HG03354 (cell line): ENCODE measurements around the gene SAA1.
"Not testable (repeated sequence)": the region's sequence is repeated elsewhere in the genome, so short reads cannot be mapped to it uniquely, and the experiment has no call there.

ENCODE experiments used
- ATAC-seq: cut with Tn5 transposase; IDR thresholded peaks from one replicate; pipeline ENCODE4 v1.9.1; 2021; ENCODE audit warnings: mild to moderate bottlenecking; ENCODE audit not compliant: unreplicated experiment, poor library complexity, severe bottlenecking

Gene SAA1

DNA sequence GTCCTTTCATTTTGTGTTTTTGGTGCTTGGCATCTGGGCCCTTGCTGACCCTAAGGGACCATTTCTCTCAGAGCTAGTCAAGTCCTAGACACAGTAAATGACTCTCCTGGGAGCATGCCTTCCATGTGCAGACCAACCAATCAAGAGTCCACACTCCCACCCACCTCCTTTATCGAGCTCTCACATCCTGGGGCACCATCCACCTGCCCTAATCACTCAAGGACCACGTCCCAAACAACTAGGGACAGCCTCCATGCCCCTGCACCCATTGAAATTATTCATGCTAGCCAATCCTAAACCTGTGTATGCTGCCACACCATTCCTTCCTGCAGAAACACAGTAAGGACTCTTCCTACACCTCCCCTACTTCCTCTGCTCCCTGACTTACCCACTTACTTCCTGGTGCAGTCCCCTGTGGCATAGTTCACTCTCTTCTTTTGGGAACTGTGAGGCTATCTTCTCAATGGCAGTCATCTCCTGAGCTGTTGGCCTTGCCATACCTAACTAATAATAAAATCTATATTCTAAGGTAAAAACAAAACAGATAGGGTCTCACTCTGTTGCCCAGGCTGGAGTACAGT is 11.2 kb upstream of the SAA1 start:
- ATAC-seq: no peak

GRCh38 chr11:18259259-18259658 is 6.8 kb upstream of the SAA1 start:
- ATAC-seq: no peak

DNA sequence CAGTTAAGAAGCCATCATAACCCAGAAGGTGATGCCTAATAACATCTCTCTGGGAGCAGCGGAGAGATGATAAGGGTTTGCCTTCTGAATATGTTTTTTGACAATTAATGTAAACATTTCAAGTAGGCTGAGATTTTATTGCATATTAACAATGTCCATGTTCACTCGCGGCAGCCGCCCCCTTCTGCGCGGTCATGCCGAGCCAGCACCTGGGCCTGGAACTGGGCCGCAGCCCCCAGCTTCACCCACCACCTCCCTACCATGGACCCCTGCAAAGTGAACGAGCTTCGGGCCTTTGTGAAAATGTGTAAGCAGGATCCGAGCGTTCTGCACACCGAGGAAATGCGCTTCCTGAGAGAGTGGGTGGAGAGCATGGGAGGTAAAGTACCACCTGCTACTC is 4.3 kb upstream of the SAA1 start:
- no peak for ATAC-seq

- not testable (repeated sequence) for ATAC-seq
Observed at GRCh38 chr11:18262681-18263350, 3.2 kb upstream of the SAA1 start.

GRCh38 chr11:18264035-18264434 is 2.0 kb upstream of the SAA1 start:
- ATAC-seq: no peak

- ATAC-seq: no peak
Observed at GRCh38 chr11:18264677-18265555, 1.1 kb upstream of the SAA1 start.

DNA sequence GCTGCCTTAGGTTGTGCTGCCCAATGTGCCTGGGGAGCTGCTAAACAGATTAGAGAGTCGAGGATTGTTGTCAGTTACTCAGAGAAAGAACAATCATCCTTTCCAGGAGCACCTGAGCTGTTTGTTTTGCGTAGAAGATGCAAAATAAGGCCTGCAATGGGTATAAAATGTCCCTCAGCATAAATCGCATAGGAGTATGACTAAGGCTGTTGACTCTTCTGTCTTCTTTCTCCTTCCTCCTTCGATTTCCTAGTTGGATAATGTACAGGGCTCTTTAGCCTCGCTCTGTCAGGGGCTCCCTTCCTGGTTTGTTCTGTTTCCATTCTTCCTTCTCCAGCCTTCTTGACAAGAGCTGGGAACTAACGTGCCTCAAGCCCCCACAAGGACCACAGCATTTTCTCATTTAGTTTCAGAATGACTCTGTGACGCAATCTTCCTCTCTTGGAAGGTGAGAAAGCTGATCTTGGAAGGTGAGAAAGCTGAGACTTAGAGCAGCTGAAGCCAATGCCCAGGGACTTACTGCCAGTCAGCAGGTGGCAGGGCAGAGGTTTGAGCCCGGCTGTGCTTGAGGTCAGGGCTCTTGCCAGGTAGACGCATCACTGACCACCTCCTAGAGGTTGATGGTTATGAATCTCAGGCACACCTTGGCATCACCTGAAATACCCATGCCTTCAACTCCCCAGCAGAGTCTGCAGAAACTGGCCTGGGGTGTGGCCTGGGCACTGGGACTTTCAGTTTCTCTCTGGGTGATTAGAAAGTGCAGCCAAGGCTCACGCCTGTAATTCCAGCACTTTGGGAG is 1.5 kb downstream of the SAA1 start:
- ATAC-seq: peak; percentile 81

GRCh38 chr11:18269252-18269651 is 3.2 kb downstream of the SAA1 start:
- ATAC-seq: not testable (repeated sequence)

DNA sequence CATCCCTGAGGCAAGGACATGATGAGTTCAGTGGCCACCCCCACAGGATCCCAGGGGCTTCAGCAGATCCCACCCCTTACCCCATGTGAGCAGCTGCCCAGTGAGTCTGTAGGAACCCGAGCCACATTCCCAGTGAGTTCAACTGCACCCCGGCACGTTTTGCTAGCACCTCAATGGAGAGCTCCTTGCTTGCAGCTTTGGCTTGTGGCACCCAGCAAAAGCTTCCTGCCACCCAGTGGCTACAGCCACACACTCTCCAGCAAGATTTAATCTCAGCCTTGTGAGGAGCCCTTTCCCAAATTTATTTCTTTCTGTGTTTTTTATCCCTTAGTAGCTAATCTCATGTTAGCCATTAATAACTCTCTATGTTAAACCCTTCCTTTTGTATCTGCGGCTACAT is 4.0 kb downstream of the SAA1 start:
- ATAC-seq: no peak

DNA sequence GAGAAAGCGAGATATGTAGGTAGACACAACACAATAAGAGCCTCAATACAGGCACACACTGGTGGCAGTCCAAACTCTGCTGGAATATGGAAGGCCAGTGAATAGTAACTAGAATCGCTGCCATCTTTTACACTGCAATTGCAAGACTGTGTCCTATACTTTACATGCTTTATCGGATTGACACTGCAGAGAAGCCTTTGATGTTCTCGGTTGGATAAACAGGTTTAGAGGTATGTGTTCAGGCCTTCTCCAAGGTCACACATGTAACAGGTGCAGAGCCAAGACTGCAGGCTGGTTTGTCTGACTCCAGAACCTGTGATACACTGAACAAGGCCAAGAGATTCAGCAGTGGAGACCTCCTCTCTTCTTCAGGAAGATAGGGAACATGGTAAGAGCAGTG is 5.1 kb downstream of the SAA1 start:
- ATAC-seq: no peak

GRCh38 chr11:18277565-18278271 is 11.7 kb downstream of the SAA1 start:
- no peak for ATAC-seq

DNA sequence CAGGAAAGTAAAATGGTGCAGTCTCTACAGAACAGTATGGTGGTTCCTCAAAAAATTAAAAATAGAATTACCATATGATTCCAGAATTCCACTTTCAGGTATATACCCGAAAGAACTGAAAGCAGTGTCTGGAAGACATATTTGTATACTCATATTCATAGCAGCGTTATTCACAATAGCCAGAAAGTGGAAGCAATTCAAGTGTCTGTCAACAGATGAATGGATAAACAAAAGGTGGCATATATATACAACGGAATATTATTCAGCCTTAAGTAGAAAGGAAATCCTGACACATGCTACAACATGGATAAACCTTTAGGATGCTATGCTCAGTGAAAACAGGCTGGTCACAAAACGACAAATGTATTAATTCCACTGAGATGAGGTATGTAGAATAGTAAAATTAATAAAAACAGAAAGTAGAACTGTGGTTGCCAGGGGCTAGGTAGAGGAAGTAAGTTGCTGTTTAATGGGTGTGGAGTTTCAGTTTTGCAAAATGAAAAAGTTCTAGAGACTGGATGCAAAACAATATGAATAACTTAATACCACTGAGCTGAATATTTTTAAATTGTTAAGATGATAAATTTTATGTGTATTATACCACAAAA is 14.5 kb downstream of the SAA1 start:
- peak; percentile 97 for ATAC-seq

- no peak for ATAC-seq
Observed at GRCh38 chr11:18282626-18283025, 16.6 kb downstream of the SAA1 start.

DNA sequence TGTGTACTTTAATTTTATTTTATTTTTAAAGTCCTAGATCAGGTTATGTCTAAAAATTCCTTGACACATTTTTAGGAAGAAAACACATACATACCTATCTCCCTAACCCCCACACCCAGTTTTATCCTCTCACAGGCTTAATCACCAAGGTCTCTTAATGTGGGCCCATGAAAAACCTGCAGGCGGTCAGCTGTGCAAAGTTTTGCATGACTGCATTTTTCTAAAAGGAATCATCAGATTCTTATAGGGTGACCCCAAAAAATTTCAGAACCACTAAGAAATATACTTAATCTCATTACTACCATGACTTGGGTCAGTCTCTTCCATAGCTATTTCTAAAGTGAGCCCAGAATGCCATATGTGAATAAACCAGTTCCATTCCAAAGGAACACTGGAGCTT is 19.8 kb downstream of the SAA1 start:
- no peak for ATAC-seq

DNA sequence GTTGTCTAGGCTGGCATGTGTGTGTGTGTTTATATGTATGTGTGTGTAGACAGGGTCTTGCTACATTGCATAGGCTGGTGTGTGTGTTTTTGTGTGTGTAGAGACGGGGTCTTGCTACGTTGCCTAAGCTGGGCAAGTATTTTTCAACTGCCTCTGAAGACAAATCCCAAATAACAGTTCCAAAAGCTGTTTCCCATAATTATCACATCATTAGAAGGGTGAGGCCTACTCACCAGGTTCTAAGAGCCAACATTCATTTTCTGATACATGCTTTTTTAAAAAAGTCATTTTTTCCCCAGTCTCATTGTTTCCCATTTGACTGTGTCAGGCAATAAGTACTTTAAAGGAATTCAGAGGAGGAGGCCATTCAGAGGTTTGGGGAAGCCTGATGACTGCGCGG is 22.8 kb downstream of the SAA1 start:
- no peak for ATAC-seq

DNA sequence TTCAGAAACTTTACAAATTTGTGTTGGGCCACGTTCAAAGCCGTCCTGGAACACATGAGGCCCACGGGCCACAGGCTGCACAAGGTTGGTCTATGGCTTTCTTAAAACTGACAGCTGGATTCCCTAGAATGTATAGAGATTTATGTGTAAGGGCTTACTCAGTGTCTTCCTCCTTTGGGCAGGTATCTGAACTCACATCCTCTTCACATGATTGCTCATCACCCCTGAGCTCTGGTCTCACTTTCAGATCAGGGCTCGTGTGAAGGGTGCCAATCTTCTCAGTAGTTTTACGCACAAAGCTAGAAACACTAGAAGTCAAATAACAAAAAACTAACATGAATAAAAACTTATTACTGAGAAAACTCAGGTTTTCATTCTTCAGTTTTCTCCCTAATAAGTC is 28.8 kb downstream of the SAA1 start:
- peak; percentile 66 for ATAC-seq

DNA sequence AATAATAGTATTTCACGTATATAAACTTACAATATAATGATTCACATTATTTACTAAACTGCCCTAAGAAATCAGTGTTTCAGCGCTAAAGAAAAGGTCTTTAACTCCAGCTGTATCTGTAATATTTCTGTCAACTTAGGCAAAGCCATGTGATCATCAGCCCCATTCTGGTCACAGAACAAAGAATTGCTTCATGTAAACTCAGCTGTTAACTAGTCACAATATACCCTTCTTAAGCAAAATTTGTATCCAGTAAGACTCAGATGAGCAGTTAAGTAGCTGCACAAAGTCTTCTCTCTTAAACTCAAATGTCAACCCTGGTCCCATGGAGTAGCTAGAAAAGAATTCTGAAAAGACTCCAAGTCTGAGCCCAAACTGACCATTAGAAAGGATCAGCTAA is 29.3 kb downstream of the SAA1 start:
- no peak for ATAC-seq

DNA sequence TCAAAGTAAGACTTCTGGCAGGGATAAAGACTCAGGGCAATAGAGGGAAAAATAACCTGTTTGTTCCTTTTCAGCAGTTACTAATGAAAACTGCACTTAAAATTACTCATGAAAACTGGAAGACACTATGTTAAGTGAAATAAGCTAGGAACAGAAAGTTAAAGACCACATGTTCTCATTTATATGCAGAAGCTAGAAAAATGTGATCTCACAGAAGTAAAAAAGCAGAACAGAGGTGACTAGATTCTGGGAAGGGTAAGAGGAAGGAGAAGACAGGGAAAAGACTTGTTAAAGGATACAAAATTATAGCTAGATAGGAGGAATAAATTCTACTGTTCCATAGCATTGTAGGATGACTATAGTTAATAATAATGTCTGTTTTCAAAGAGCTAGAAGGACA is 33.7 kb downstream of the SAA1 start:
- ATAC-seq: no peak

DNA sequence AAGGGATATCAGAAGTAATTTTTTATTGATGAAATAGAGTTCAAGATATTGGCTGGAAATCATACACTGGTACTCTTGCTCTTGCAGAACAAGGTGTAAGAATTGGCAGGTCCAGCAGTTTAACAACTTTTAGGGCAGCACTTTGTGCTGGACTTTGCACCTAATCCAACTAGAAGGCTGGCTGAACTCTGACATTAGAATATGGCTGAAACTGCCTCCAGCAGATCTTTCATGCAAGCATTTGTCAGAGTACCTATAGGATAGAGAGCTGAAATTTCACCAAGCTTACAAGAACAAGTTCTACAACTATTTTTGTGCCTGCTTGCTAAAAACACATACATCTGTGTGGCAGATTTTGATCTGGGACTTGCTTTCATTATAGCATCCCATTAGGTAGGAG is 38.7 kb downstream of the SAA1 start:
- ATAC-seq: no peak
